CD14-positive monocyte (primary cell): ENCODE measurements around the gene EXOC4. TPM values are rescaled to one million over a fixed set of nuclear protein-coding genes. Genes with fewer than 3 reads are reported as not detected.

ENCODE experiments used
- DNase-seq, 3 donors: peaks; one replicate each; pipeline ENCODE4 v3.0.0-alpha.2; 2011 to 2022
- H2AFZ ChIP-seq: 2 replicates; pipeline ENCODE4 v1.6.0; 2012; ENCODE audit warnings: mild to moderate bottlenecking, low read depth, low read length, inconsistent platforms; ENCODE audit not compliant: insufficient read depth, poor library complexity, severe bottlenecking
- H3K27ac ChIP-seq, 2 donors: 1 replicate in 1 of 2; 2 replicates in 1 of 2; pipeline ENCODE4 v1.5.1; 2012 to 2013; ENCODE audit warnings: low read length in 2 of 2, control low read depth in 1 of 2, inconsistent platforms in 1 of 2, low read depth in 1 of 2, mild to moderate bottlenecking in 1 of 2
- H3K27me3 ChIP-seq, 2 donors: one replicate each; pipeline versions ENCODE4 v1.6.0 to v1.6.1; 2011 to 2013; ENCODE audit warnings: low read length in 2 of 2; ENCODE audit not compliant: control insufficient read depth in 2 of 2, insufficient read depth in 2 of 2
- H3K36me3 ChIP-seq, 2 donors: replicated peaks in 1 of 2; 1 replicate in 1 of 2; 2 replicates in 1 of 2; pipeline versions ENCODE4 v1.5.1 to v1.6.1; 2012 to 2013; ENCODE audit warnings: low read length in 2 of 2, control low read depth in 1 of 2, inconsistent platforms in 1 of 2, mild to moderate bottlenecking in 1 of 2; ENCODE audit not compliant: insufficient read depth in 2 of 2, control insufficient read depth in 1 of 2
- H3K4me1 ChIP-seq, 2 donors: 1 replicate in 1 of 2; 2 replicates in 1 of 2; pipeline versions ENCODE4 v1.5.1 to v1.6.1; 2012 to 2013; ENCODE audit warnings: low read length in 2 of 2, control low read depth in 1 of 2, inconsistent platforms in 1 of 2, mild to moderate bottlenecking in 1 of 2, moderate library complexity in 1 of 2; ENCODE audit not compliant: insufficient read depth in 2 of 2, control insufficient read depth in 1 of 2
- H3K4me2 ChIP-seq: replicated peaks from 2 replicates; pipeline ENCODE3; 2012; ENCODE audit warnings: low read length, moderate library complexity, mild to moderate bottlenecking; ENCODE audit not compliant: poor library complexity, severe bottlenecking; ENCODE audit errors: extremely low read depth
- H3K4me3 ChIP-seq, 3 experiments: fragments of 200-600 bp in 1 of 3; sonication (generic) in 1 of 3; replicated peaks in 1 of 3; 1 replicate in 2 of 3; 2 replicates in 1 of 3; pipeline ENCODE4 v1.5.1; 2011 to 2013; ENCODE audit warnings: low read length in 3 of 3, mild to moderate bottlenecking in 3 of 3, control low read depth in 2 of 3, low read depth in 2 of 3, inconsistent platforms in 1 of 3, moderate library complexity in 1 of 3
- H3K79me2 ChIP-seq: 2 replicates; pipeline ENCODE4 v1.6.0; 2012; ENCODE audit warnings: mild to moderate bottlenecking, control low read depth, inconsistent platforms, low read length, moderate library complexity; ENCODE audit not compliant: insufficient read depth
- H3K9ac ChIP-seq: 2 replicates; pipeline ENCODE4 v1.6.0; 2017; ENCODE audit warnings: low read length, mild to moderate bottlenecking; ENCODE audit not compliant: insufficient read depth, poor library complexity, severe bottlenecking
- H3K9me3 ChIP-seq, 2 donors: replicated peaks in 1 of 2; 1 replicate in 1 of 2; 2 replicates in 1 of 2; pipeline versions ENCODE4 v1.5.1 to v1.6.1; 2012 to 2013; ENCODE audit warnings: low read length in 2 of 2, control low read depth in 1 of 2; ENCODE audit not compliant: control insufficient read depth in 1 of 2, insufficient read depth in 1 of 2
- H4K20me1 ChIP-seq: 2 replicates; pipeline ENCODE4 v1.6.0; 2012; ENCODE audit warnings: mild to moderate bottlenecking, low read length, control low read depth, moderate library complexity; ENCODE audit not compliant: insufficient read depth
- H3K27ac Mint-ChIP-seq, 7 donors: one replicate each; pipeline ENCODE4 v1.8.0; 2020; ENCODE audit warnings: mild to moderate bottlenecking in 7 of 7, mixed read lengths in 7 of 7, moderate library complexity in 6 of 7, inconsistent platforms in 2 of 7
- H3K27me3 Mint-ChIP-seq, 3 donors: one replicate each; pipeline ENCODE4 v1.8.0; 2021 to 2022; ENCODE audit warnings: low read depth in 3 of 3, mild to moderate bottlenecking in 3 of 3, mixed read lengths in 3 of 3, moderate library complexity in 3 of 3, inconsistent platforms in 1 of 3
- H3K36me3 Mint-ChIP-seq, 2 donors: one replicate each; pipeline ENCODE4 v1.8.0; 2020; ENCODE audit warnings: mixed read lengths in 2 of 2, inconsistent platforms in 1 of 2, mild to moderate bottlenecking in 1 of 2
- H3K4me1 Mint-ChIP-seq: one replicate; pipeline ENCODE4 v1.8.0; 2020; ENCODE audit warnings: mild to moderate bottlenecking, mixed read lengths
- H3K4me3 Mint-ChIP-seq, 2 donors: one replicate each; pipeline ENCODE4 v1.8.0; 2020; ENCODE audit warnings: mild to moderate bottlenecking in 2 of 2, mixed read lengths in 2 of 2, moderate library complexity in 1 of 2
- H3K9me3 Mint-ChIP-seq, 7 donors: one replicate each; pipeline ENCODE4 v1.8.0; 2020 to 2022; ENCODE audit warnings: mixed read lengths in 7 of 7, mild to moderate bottlenecking in 6 of 7, moderate library complexity in 6 of 7, inconsistent platforms in 2 of 7
- WGBS: methylation state at CpG from one replicate; pipeline ENCODE4 v1.1.5; 2013; ENCODE audit warnings: missing lambda C conversion rate; ENCODE audit not compliant: insufficient coverage; 5-methylcytosine and 5-hydroxymethylcytosine counted together
- intact Hi-C, 2 donors: fragments of 100-400 bp; cut with micrococcal nuclease; formaldehyde crosslinking; loops; one replicate each; pipeline versions ENCODE4 v1.15.0 to v1.15.1; 2023
- polyA plus RNA-seq, 3 donors: library from polyadenylated mRNA; depleted of rRNA in 1 of 3; unstranded in 2 of 3; stranded (reverse) in 1 of 3; fragments of 300-500 nt in 2 of 3; fragments of >200 nt in 1 of 3; fragmentation: Illumina TruSeq in 2 of 3; gene quantifications; 1 replicate in 2 of 3; 2 replicates in 1 of 3; pipeline ENCODE4 v1.2.3, GENCODE V29; 2012 to 2021
- TF ChIP-seq, protein P1 (sequence below): fragments of 200-600 bp; IDR thresholded peaks from one replicate; pipeline ENCODE4 v1.8.0; 2022; ENCODE audit warnings: antibody characterized with exemption, mild to moderate bottlenecking

Gene EXOC4
- polyA plus RNA-seq, 3 donors, result 20.6 to 22.3 (median 22.3) TPM

DNA sequence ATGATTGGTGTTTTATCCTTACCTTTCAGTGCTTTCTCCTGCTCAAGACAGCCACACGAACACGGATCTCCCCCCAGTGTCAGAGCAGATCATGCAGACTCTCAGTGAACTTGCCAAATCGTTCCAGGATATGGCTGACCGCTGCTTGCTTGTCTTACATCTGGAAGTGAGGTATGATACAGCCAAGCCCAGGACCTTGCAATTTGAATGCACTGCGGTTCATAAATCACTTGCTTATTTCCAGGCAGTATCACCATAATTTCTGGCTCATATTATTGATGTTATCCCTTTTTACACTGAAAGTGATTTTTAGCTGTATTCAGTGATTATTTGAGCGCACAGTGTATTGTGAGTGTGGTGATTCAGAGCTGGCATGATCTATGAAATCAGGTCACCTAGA lies 744.6 kb downstream of the EXOC4 start:
- H3K27me3 ChIP-seq, result no peaks in the 10 kb centered on the region
- H3K9me3 ChIP-seq, result no peaks in the 10 kb centered on the region
- no peak overlapping the region for H3K4me2 ChIP-seq
- H3K79me2 ChIP-seq, result no peaks in the 10 kb centered on the region
- peaks cover 18 to 25% of the 10 kb centered on the region in 2 donors for H3K36me3 Mint-ChIP-seq
- no peak overlapping the region for H3K9ac ChIP-seq
- no peaks in the 10 kb centered on the region for H4K20me1 ChIP-seq
- WGBS, result no CpG with 5 or more reads among the region's 6 CpGs
- TF ChIP-seq, protein P1, sequence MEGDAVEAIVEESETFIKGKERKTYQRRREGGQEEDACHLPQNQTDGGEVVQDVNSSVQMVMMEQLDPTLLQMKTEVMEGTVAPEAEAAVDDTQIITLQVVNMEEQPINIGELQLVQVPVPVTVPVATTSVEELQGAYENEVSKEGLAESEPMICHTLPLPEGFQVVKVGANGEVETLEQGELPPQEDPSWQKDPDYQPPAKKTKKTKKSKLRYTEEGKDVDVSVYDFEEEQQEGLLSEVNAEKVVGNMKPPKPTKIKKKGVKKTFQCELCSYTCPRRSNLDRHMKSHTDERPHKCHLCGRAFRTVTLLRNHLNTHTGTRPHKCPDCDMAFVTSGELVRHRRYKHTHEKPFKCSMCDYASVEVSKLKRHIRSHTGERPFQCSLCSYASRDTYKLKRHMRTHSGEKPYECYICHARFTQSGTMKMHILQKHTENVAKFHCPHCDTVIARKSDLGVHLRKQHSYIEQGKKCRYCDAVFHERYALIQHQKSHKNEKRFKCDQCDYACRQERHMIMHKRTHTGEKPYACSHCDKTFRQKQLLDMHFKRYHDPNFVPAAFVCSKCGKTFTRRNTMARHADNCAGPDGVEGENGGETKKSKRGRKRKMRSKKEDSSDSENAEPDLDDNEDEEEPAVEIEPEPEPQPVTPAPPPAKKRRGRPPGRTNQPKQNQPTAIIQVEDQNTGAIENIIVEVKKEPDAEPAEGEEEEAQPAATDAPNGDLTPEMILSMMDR, result no peak
- no peak overlapping the region for H3K4me3 Mint-ChIP-seq
- DNase-seq, result no peak
- H3K4me1 ChIP-seq, result no peaks in the 10 kb centered on the region
- peaks cover 0 to 10% of the 10 kb centered on the region in 2 donors for H3K36me3 ChIP-seq
- peaks cover 0 to 3% (median 0%) of the 10 kb centered on the region in 7 donors for H3K9me3 Mint-ChIP-seq
- H3K27ac ChIP-seq, result no peak overlapping the region
- intact Hi-C loops, result no loop called here
- H3K4me1 Mint-ChIP-seq, result no peaks in the 10 kb centered on the region
- H3K27ac Mint-ChIP-seq, result no peak overlapping the region
- H3K4me3 ChIP-seq, result no peak overlapping the region
- no peak overlapping the region for H2AFZ ChIP-seq
- no peaks in the 10 kb centered on the region for H3K27me3 Mint-ChIP-seq

DNA sequence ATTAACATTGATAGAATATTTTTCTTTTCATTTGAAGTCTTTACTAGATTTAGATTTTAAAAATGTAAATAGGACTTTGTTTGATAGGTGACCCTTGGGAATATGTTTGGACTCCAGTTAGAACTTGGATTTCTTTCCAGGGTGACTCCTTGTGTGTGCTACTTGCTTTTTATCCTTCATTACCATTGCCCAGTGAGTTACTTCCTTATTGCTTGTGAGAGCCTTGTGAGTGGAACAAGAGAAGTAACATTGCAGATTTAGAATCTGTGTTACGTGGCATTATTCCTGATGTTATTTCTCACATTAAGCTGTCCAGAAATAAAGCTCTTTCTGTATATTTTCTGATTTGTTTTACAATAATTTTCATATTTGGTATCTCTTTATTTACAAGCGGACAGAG lies 746.3 kb downstream of the EXOC4 start:
- Histone ChIP-seq H3K79me2 (no peaks in the 10 kb centered on the region), H3K4me2 (no peak overlapping the region), H3K27me3 (no peaks in the 10 kb centered on the region), H3K4me1 (no peaks in the 10 kb centered on the region), H3K9me3 (no peaks in the 10 kb centered on the region), H2AFZ (no peak overlapping the region), H4K20me1 (no peaks in the 10 kb centered on the region), H3K27ac (no peak overlapping the region), H3K9ac (no peak overlapping the region), H3K4me3 (no peak overlapping the region), H3K36me3 (peaks cover 0 to 10% of the 10 kb centered on the region in 2 donors)
- H3K4me3 Mint-ChIP-seq, result no peak overlapping the region
- H3K27me3 Mint-ChIP-seq, result no peaks in the 10 kb centered on the region
- peaks cover 21 to 27% of the 10 kb centered on the region in 2 donors for H3K36me3 Mint-ChIP-seq
- H3K9me3 Mint-ChIP-seq, result peaks cover 0 to 2% (median 0%) of the 10 kb centered on the region in 7 donors
- no peak overlapping the region for H3K27ac Mint-ChIP-seq
- TF ChIP-seq, protein P1, result no peak
- no peaks in the 10 kb centered on the region for H3K4me1 Mint-ChIP-seq
- WGBS, result no CpG with 5 or more reads among the region's 2 CpGs
- intact Hi-C loops, result no loop called here
- DNase-seq, result no peak
